CD4-positive, CD25-positive, alpha-beta regulatory T cell (primary cell): ENCODE results near the gene MIS12. TPM values are rescaled to one million over a fixed set of nuclear protein-coding genes. Genes with fewer than 3 reads are reported as not detected.

Experiments
- ATAC-seq, 2 donors: fragments of 150-1000 bp; cut with Tn5 transposase; one replicate each; pipeline ENCODE4 v1.10.0; 2021; ENCODE audit warnings: low read depth in 2 of 2, moderate number of reproducible peaks in 2 of 2, moderate library complexity in 1 of 2
- DNase-seq, 3 donors: peaks; one replicate each; pipeline versions ENCODE4 v3.0.0 to v3.0.0-alpha.2; 2012 to 2022; ENCODE audit warnings: mixed read lengths in 1 of 3
- H3K27ac ChIP-seq: one replicate; pipeline ENCODE4 v1.7.0; 2013; ENCODE audit warnings: mild to moderate bottlenecking, low read length; ENCODE audit not compliant: insufficient read depth, poor library complexity, severe bottlenecking
- H3K27me3 ChIP-seq: one replicate; pipeline ENCODE4 v1.7.0; 2013; ENCODE audit warnings: low read length; ENCODE audit not compliant: control insufficient read depth, insufficient read depth
- H3K36me3 ChIP-seq: one replicate; pipeline ENCODE4 v1.7.0; 2013; ENCODE audit warnings: mild to moderate bottlenecking, low read length, moderate library complexity; ENCODE audit not compliant: control insufficient read depth, insufficient read depth
- H3K4me1 ChIP-seq: 2 replicates; pipeline ENCODE4 v1.7.0; 2013; ENCODE audit warnings: mild to moderate bottlenecking, low read length; ENCODE audit not compliant: insufficient read depth, control insufficient read depth, poor library complexity, severe bottlenecking
- H3K4me3 ChIP-seq: one replicate; pipeline ENCODE4 v1.7.0; 2013; ENCODE audit warnings: low read depth, mild to moderate bottlenecking, low read length, moderate library complexity
- H3K9me3 ChIP-seq, 2 experiments: 1 replicate in 1 of 2; 2 replicates in 1 of 2; pipeline ENCODE4 v1.7.0; 2013; ENCODE audit warnings: low read length in 2 of 2, mild to moderate bottlenecking in 1 of 2, moderate library complexity in 1 of 2; ENCODE audit not compliant: control insufficient read depth in 2 of 2
- H3K27ac Mint-ChIP-seq, 3 donors: one replicate each; pipeline ENCODE4 v1.8.0; 2020 to 2022; ENCODE audit warnings: mild to moderate bottlenecking in 3 of 3, mixed read lengths in 3 of 3, moderate library complexity in 2 of 3
- H3K27me3 Mint-ChIP-seq: one replicate; pipeline ENCODE4 v1.8.0; 2022; ENCODE audit warnings: mild to moderate bottlenecking, mixed read lengths
- H3K36me3 Mint-ChIP-seq: one replicate; pipeline ENCODE4 v1.8.0; 2020; ENCODE audit warnings: mixed read lengths
- H3K4me1 Mint-ChIP-seq, 4 donors: one replicate each; pipeline ENCODE4 v1.8.0; 2020 to 2022; ENCODE audit warnings: mixed read lengths in 4 of 4, mild to moderate bottlenecking in 1 of 4
- H3K4me3 Mint-ChIP-seq, 4 donors: one replicate each; pipeline ENCODE4 v1.8.0; 2020 to 2022; ENCODE audit warnings: mild to moderate bottlenecking in 4 of 4, mixed read lengths in 4 of 4, moderate library complexity in 3 of 4
- H3K9me3 Mint-ChIP-seq, 7 donors: one replicate each; pipeline ENCODE4 v1.8.0; 2020 to 2022; ENCODE audit warnings: mixed read lengths in 7 of 7, mild to moderate bottlenecking in 3 of 7, moderate library complexity in 2 of 7
- polyA plus RNA-seq, 4 donors: library from polyadenylated mRNA; unstranded; fragments of 300-500 nt; fragmentation: Illumina TruSeq; gene quantifications; one replicate each; pipeline ENCODE4 v1.2.3, GENCODE V29; 2021
- total RNA-seq: library from RNA; stranded (reverse); gene quantifications from one replicate; pipeline ENCODE4 v1.2.3, GENCODE V29; 2022

The MIS12 gene
- total and polyA plus RNA-seq, 5 donors from 2014 or later, result 9.8 to 19.6 (median 14.6) TPM

DNA sequence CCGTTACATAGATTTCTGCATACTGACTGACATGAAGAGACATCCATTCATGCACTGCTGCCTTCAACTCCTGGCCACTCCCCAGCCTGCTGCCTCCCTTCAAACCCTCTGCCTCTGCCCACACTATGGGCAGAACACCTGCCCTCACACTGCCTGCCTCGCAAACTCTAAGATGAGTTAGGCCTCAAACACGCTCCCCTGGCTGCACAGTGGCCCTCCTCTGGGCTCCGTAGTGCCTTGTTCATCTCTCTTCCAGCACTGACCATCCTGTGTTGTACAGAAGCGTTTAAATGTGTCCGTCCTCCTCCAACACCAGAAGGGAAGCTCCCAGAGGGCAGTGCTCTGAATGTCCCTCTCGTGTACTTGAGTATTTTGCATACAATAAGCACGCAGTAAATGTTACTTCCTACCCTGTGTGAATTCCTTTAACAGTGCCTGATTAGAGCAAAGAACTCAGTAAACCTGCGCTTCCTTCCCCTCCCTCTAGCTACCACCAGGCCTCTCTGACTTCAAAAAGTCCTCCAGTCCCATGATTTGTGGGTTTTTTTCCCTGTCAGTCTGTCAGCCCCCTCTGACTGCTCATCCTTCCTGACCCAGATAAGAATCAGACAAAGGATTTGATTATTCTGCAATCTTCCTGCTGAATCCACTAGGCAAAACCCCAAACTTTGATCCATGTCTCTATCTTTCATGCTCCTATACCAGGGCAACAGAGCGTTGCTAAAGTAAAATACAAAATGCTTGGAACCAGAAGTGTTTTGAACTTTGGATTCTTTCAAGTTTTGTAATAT is 21.5 kb upstream of the MIS12 start:
- Histone ChIP-seq H3K4me3 (no peak overlapping the region), H3K27ac (no peak overlapping the region), H3K36me3 (peaks cover 13% of the 10 kb centered on the region), H3K9me3 (no peaks in the 10 kb centered on the region), H3K4me1 (peaks cover 16% of the 10 kb centered on the region), H3K27me3 (no peaks in the 10 kb centered on the region)
- H3K36me3 Mint-ChIP-seq, result peaks cover 10% of the 10 kb centered on the region
- DNase-seq (no peak), ATAC-seq (no peak)
- peaks cover 23 to 51% (median 39%) of the 10 kb centered on the region in 4 donors for H3K4me1 Mint-ChIP-seq
- H3K4me3 Mint-ChIP-seq, result no peak overlapping the region
- peaks cover 0 to 2% (median 0%) of the 10 kb centered on the region in 7 donors for H3K9me3 Mint-ChIP-seq
- peak overlapping the region in 2 of 3 donors; percentile 32 to 83 for H3K27ac Mint-ChIP-seq
- no peaks in the 10 kb centered on the region for H3K27me3 Mint-ChIP-seq

DNA sequence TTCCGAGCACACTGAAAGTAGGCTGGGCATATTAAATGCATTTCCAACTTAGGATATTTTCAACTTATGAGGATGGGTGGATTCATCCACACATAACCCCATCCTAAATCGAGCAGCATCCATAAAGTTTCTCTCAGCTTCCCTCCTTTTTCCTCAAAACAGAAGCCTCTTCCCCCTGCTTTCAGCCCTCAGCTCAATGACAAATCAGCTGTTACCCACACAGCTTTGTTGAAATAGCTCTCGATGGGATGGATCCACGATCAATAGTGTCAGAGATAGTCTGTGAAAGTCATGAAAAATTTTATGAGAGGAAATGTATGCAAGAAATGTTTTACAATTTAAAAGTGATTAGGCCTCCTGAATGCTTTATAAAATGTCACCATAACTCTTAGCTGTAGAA is 20.1 kb upstream of the MIS12 start:
- Mint-ChIP-seq H3K27ac (peak overlapping the region in 2 of 3 donors; percentile 59 to 64), H3K27me3 (no peaks in the 10 kb centered on the region), H3K4me1 (peaks cover 23 to 53% (median 40%) of the 10 kb centered on the region in 4 donors), H3K9me3 (peaks cover 0 to 2% (median 0%) of the 10 kb centered on the region in 7 donors), H3K36me3 (peaks cover 5% of the 10 kb centered on the region), H3K4me3 (peak overlapping the region in 2 of 4 donors; percentile 76 to 87)
- peaks cover 8% of the 10 kb centered on the region for H3K36me3 ChIP-seq
- DNase-seq (no peak), ATAC-seq (no peak)
- peaks cover 16% of the 10 kb centered on the region for H3K4me1 ChIP-seq
- H3K27me3 ChIP-seq, result no peaks in the 10 kb centered on the region
- no peak overlapping the region for H3K4me3 ChIP-seq
- no peaks in the 10 kb centered on the region for H3K9me3 ChIP-seq
- H3K27ac ChIP-seq, result no peak overlapping the region

DNA sequence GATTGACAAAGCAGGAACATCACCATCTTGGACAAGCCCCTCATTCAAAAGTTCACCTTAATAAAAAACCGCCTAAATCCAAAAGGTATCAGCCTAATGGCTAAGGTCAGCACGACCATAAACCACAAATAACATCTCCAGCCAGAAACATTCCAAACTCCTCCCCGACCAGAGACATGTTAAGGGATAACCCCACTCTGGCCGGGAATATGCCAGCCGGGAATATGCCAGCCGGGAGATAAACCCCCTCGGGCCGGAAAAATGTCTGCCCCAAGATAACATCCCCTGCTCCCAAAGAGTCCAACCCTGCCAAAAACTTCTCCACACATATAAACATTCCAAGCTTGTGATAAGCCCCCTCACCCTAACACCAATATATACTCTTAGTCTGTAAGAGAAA is 18.9 kb upstream of the MIS12 start:
- H3K27me3 Mint-ChIP-seq, result no peaks in the 10 kb centered on the region
- peaks cover 0 to 2% (median 0%) of the 10 kb centered on the region in 7 donors for H3K9me3 Mint-ChIP-seq

DNA sequence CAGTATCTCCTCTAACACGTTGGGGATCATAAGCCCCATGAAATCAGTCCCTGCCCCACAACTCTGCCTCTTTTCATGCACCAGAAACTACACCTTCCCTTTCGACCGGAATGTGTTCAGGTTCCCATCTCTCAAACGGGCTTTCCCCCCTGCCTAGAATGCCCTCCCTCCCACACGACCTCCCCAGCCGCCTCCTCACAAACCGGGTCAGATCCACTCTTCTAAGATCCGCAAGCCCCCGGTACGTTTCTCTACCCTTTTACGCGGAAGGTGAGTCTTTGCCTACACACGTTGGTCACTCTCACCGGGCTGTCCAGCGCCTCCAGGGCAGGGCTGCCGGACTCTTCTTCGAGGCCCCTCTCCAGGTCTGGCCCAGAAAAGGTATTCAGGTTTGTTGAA is 18.3 kb upstream of the MIS12 start:
- Histone ChIP-seq H3K36me3 (peaks cover 7% of the 10 kb centered on the region), H3K4me1 (peaks cover 16% of the 10 kb centered on the region), H3K27ac (peak overlapping the region; percentile 47), H3K4me3 (peak overlapping the region; percentile 83), H3K9me3 (no peaks in the 10 kb centered on the region), H3K27me3 (no peaks in the 10 kb centered on the region)
- Mint-ChIP-seq H3K27me3 (no peaks in the 10 kb centered on the region), H3K27ac (peak overlapping the region; percentile 22 to 83 (median 80)), H3K9me3 (peaks cover 0 to 2% (median 0%) of the 10 kb centered on the region in 7 donors), H3K4me3 (peak overlapping the region; percentile 87 to 93 (median 90)), H3K4me1 (peaks cover 23 to 58% (median 39%) of the 10 kb centered on the region in 4 donors), H3K36me3 (peaks cover 3% of the 10 kb centered on the region)
- peak in 2 of 3 donors; percentile 19 to 27 for DNase-seq
- ATAC-seq, result peak; percentile 11 to 25

More for the DNA sequence above, 18.9 kb upstream of the MIS12 start:
- Mint-ChIP-seq H3K4me1 (peaks cover 23 to 59% (median 40%) of the 10 kb centered on the region in 4 donors), H3K36me3 (peaks cover 5% of the 10 kb centered on the region), H3K27ac (peak overlapping the region in 2 of 3 donors; percentile 80 to 83), H3K4me3 (peak overlapping the region; percentile 87 to 93 (median 90))
- Histone ChIP-seq H3K36me3 (peaks cover 5% of the 10 kb centered on the region), H3K4me1 (peaks cover 16% of the 10 kb centered on the region), H3K27ac (no peak overlapping the region), H3K27me3 (no peaks in the 10 kb centered on the region), H3K4me3 (peak overlapping the region; percentile 83), H3K9me3 (no peaks in the 10 kb centered on the region)
- ATAC-seq, result no peak
- no peak for DNase-seq

DNA sequence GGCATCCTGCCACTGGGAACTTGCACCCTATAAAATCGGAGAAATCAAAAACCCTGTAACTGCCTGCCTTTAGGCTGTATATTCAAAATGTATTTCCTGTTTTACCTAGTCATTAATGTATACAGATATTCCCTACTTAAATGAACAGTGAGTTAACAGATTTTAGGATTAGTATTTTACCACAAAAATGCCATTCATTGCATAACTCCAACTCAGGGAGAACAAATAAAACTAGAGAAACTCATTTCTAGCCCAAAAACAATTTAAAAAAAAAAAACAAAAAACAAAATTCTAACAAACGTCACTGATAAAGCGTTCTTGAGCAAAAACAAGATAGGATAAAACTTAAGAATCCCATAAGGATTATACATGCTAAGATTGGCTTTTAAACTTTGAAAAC is 13.9 kb upstream of the MIS12 start:
- peaks cover 24% of the 10 kb centered on the region for H3K36me3 Mint-ChIP-seq
- no peaks in the 10 kb centered on the region for H3K9me3 ChIP-seq
- H3K4me1 ChIP-seq, result peaks cover 9% of the 10 kb centered on the region
- no peaks in the 10 kb centered on the region for H3K27me3 ChIP-seq
- no peak overlapping the region for H3K27ac ChIP-seq
- peaks cover 45% of the 10 kb centered on the region for H3K36me3 ChIP-seq
- H3K9me3 Mint-ChIP-seq, result no peaks in the 10 kb centered on the region
- H3K27me3 Mint-ChIP-seq, result no peaks in the 10 kb centered on the region
- no peak for ATAC-seq
- H3K4me3 ChIP-seq, result no peak overlapping the region
- no peak overlapping the region for H3K27ac Mint-ChIP-seq
- H3K4me1 Mint-ChIP-seq, result peaks cover 14 to 40% (median 23%) of the 10 kb centered on the region in 4 donors
- H3K4me3 Mint-ChIP-seq, result no peak overlapping the region
- no peak for DNase-seq

DNA sequence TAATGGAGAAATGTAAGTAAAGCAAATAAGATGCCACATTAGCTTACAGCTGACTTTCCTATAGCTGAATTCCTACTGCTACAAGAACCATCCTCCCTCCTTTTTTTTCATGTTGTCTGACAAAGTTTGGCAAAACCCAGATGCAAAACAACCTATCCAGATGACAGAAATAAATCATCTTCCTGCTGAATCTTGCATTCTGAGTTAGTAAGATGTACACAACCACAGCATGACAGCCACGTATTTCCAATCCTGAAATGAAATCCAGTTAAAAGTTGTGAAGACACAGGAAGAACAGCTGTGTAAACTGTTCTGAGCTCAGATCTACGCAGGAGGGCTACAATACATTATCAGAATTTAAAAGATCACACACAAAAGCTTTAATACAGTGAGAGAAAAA is 12.5 kb upstream of the MIS12 start:
- Mint-ChIP-seq H3K4me3 (no peak overlapping the region), H3K4me1 (peaks cover 6 to 38% (median 19%) of the 10 kb centered on the region in 4 donors), H3K36me3 (peaks cover 34% of the 10 kb centered on the region), H3K9me3 (no peaks in the 10 kb centered on the region), H3K27me3 (no peaks in the 10 kb centered on the region), H3K27ac (no peak overlapping the region)
- Histone ChIP-seq H3K4me3 (no peak overlapping the region), H3K4me1 (no peaks in the 10 kb centered on the region), H3K9me3 (no peaks in the 10 kb centered on the region), H3K36me3 (peaks cover 59% of the 10 kb centered on the region), H3K27ac (no peak overlapping the region), H3K27me3 (no peaks in the 10 kb centered on the region)
- ATAC-seq (no peak), DNase-seq (no peak)

DNA sequence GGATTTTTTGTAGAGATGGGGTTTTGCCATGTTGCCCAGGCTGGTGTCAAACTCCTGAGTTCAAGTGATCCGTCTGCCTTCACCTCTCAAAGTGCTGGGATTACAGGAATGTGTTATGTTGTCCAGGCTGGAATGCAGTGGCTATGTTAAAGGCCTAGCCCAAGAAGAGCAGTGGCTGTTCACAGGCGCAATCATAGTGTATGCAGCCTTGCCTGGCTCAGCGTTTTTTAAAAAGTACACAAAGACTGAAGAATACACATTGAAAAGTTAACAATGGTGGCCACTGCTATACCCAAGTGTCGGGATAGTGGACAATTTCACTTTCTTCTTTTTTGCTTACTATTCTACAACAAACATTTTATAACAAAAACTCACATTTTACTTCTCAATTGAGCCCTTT is 7.4 kb upstream of the MIS12 start:
- no peak overlapping the region for H3K4me3 Mint-ChIP-seq
- H3K4me1 ChIP-seq, result peaks cover 3% of the 10 kb centered on the region
- H3K27ac ChIP-seq, result no peak overlapping the region
- H3K36me3 Mint-ChIP-seq, result peaks cover 64% of the 10 kb centered on the region
- no peak overlapping the region for H3K4me3 ChIP-seq
- H3K27me3 ChIP-seq, result no peaks in the 10 kb centered on the region
- no peaks in the 10 kb centered on the region for H3K27me3 Mint-ChIP-seq
- H3K27ac Mint-ChIP-seq, result no peak overlapping the region
- DNase-seq (no peak), ATAC-seq (no peak)
- no peaks in the 10 kb centered on the region for H3K9me3 ChIP-seq
- H3K9me3 Mint-ChIP-seq, result no peaks in the 10 kb centered on the region
- H3K36me3 ChIP-seq, result peaks cover 89% of the 10 kb centered on the region
- H3K4me1 Mint-ChIP-seq, result peaks cover 8 to 57% (median 36%) of the 10 kb centered on the region in 4 donors
